ENCODE data around the gene PFKP.

The PFKP gene

DNA sequence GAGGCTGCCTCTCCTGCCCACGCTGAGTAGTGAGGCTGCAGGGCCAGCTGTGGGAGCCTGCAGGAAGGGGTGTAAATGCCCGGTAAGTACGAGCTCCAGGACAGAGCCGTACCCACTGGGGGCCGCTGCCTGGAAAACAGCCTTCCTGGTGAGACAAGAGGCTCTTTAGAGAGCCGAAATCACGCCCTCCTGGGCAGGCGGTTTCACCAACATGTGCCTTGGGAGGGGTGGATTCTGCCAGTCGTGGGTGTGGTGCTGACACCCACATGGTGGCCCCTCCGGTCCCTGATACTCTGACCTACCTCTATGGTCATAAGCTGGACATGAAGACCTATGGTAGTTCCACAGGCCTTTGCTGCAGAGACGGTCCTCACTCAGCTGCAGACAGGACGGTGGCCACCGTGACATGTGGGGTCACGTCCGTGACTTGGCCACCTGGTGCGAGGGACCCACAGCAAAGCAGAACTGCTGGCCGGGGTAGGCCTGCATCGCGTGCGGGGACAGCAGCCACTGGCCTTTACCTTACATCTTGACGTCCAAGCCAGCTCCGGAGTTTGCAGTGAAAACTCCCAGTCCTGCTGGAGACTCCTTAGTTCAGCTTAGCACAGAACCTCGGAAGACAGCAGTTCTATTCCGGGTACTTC is 58.3 kb downstream of the PFKP start:
- TF ChIP-seq, protein P1, sequence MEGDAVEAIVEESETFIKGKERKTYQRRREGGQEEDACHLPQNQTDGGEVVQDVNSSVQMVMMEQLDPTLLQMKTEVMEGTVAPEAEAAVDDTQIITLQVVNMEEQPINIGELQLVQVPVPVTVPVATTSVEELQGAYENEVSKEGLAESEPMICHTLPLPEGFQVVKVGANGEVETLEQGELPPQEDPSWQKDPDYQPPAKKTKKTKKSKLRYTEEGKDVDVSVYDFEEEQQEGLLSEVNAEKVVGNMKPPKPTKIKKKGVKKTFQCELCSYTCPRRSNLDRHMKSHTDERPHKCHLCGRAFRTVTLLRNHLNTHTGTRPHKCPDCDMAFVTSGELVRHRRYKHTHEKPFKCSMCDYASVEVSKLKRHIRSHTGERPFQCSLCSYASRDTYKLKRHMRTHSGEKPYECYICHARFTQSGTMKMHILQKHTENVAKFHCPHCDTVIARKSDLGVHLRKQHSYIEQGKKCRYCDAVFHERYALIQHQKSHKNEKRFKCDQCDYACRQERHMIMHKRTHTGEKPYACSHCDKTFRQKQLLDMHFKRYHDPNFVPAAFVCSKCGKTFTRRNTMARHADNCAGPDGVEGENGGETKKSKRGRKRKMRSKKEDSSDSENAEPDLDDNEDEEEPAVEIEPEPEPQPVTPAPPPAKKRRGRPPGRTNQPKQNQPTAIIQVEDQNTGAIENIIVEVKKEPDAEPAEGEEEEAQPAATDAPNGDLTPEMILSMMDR (IDR thresholded peaks at IDR 0.05; ENCODE audit: low read depth, low read length): no peak
- H3K4me3 ChIP-seq (ENCODE audit: low read depth, low read length): no peak overlapping the region

DNA sequence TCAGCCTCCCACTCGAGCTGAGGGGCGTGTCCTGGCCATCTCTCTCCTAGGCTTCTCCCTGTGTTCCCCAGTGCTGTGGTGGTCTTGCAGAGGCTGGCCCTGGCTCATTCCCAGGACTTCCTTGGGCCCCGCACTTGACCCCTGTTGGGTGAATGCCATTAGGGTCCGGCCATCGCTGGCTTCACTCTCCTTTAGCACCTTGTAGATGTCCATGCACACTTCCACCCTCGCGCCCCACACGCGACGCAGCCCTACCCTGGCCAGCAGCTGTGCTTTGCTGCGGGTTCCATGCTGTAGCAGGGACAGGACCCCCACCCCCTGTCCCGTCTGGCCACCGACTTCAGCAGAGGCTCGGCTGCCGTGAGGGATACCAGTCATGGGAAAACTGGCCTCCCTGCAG is 58.9 kb downstream of the PFKP start:
- no peak overlapping the region for H3K4me3 ChIP-seq (ENCODE audit: low read depth, low read length)
- TF ChIP-seq, protein P1 (IDR thresholded peaks at IDR 0.05; ENCODE audit: low read depth, low read length): no peak

DNA sequence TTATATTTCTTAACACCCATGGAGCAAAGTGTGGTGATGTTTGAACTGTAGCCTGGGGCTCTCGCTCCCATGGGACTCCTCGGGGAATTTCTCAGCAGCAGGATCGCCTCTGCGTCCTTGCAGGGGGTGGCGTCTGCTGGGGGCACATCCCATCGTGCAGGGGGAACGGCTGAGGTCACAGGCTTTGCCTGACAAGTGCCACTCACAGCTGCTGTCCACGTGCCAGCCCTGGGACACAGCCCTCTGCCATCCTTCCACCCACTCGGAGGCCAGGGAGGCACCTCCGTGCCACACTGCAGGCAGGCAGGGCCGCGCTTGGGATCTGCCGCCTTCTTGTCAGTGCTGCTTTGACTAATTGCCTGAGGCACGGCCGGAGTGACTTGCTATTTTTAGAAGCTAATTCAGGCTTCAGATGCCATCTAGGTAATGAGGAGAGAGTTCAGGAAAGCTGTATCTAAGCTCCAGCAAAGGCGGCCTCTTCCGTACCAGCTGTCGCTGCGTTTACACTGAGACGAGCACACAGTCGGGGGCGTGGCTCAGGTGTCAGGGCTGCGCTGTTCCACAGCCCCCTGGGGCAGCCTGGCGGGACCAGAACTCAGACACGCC is 59.5 kb downstream of the PFKP start:
- H3K4me3 ChIP-seq (ENCODE audit: low read depth, low read length): no peak overlapping the region
- TF ChIP-seq, protein P1 (IDR thresholded peaks at IDR 0.05; ENCODE audit: low read depth, low read length): no peak

DNA sequence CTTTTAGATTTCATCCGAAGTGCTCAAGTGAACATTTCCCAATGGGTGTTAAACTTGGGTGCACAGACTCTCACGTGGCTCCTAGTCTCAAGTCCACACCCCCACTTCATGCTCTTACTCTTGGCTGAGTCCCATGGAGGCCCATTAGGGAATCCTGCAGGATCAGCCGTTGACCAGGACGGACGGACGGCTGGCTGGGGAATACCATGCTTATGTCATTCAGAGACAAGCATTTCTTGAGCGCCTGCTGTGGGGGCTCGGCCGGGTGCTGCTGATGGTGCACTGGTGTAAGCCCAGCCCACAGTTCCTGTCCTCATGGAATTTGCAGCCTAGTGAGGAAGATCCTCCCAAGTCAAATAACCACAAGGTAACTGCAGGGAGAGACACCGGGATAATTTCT is 60.6 kb downstream of the PFKP start:
- TF ChIP-seq, protein P1 (IDR thresholded peaks at IDR 0.05; ENCODE audit: low read depth, low read length): no peak
- no peak overlapping the region for H3K4me3 ChIP-seq (ENCODE audit: low read depth, low read length)

DNA sequence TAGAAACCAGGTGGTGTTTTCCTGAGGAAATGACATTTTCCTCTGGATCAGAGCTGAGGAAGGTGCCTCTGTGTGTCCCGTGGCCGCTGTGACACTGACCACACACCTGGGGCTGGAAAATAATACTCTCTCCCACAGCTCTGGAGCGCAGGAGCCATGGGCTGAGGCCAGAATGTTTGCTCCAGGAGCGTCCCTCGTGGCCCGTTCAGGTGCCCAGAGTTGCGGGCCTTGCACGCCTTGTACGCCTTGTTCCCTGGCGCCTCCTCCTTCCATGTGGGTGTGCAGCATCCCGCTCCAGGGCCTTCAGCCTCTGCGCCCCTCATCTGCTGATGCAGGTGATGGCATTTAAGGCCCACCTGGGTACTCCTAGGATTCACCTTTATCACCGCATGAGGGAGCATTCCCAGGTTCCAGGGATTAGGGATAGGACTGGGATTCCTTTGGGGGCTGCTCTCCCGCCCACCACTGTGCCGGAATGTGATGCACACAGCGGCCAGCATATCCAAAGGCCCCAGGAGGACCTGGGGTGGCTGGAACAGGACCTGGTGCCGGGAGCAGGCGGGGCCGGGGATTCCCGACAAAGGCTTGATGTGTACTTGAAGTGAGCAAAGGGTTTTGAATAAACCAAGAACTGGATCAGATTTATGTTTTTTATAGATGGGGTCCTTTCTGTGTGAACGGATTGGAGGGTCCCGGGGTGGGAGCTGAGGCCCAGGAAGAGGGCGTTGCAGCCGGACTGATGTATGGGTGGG is 61.2 kb downstream of the PFKP start:
- TF ChIP-seq, protein P1 (IDR thresholded peaks at IDR 0.05; ENCODE audit: low read depth, low read length): no peak
- no peak overlapping the region for H3K4me3 ChIP-seq (ENCODE audit: low read depth, low read length)

DNA sequence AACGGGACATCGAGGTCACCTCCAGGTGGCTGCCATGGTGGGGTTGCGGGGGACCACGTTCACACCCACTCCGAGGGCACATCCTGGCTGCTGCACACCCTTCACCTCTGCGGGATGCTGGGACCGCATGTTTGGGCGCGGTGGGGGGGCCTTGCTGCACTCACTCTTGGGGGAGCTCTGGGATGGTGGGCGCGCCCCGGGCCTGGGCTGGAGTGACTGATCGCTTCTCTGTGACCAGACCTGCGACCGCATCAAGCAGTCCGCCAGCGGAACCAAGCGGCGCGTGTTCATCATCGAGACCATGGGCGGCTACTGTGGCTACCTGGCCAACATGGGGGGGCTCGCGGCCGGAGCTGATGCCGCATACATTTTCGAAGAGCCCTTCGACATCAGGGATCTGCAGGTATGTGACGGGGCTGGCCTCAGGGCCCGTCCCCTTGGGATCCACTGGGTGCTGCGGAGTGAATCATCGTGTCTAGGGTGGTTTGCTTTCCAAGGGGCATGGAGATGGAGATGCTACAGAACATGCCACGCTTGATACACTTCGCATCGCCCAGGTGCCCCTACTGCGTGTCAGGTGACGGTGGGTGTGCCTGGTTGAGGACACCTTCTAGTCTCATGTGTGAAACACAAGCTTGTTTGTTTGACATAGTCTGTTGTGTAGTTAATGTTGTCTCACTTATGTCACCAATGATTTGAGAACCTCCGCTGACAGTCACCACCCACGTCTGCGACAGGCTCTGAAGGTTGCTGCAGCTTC is 62.4 kb downstream of the PFKP start:
- H3K4me3 ChIP-seq (ENCODE audit: low read depth, low read length): no peak overlapping the region
- TF ChIP-seq, protein P1 (IDR thresholded peaks at IDR 0.05; ENCODE audit: low read depth, low read length): no peak

Measured in WI38 (cell line).